Left lung (tissue), 10 donors: ENCODE measurements around the gene C10orf90. TPM values are rescaled to one million over a fixed set of nuclear protein-coding genes. Genes with fewer than 3 reads are reported as not detected.

Experiments used
- ATAC-seq: fragments of 200-7000 bp; cut with Tn5 transposase; one replicate; pipeline ENCODE4 v1.9.1; 2020; ENCODE audit warnings: moderate library complexity
- DNase-seq, 4 donors: peaks; one replicate each; pipeline ENCODE4 v3.0.0-alpha.2; 2013 to 2020
- H3K27ac ChIP-seq, 2 donors: fragments of 200-600 bp; sonication (generic) in 1 of 2; one replicate each; pipeline versions ENCODE4 v1.5.0 to v1.8.0; 2020 to 2021
- H3K27me3 ChIP-seq, 2 donors: fragments of 200-600 bp; sonication (generic) in 1 of 2; one replicate each; pipeline versions ENCODE4 v1.5.0 to v1.8.0; 2020 to 2021
- H3K36me3 ChIP-seq, 2 donors: fragments of 200-600 bp; sonication (generic) in 1 of 2; one replicate each; pipeline versions ENCODE4 v1.5.0 to v1.8.0; 2020 to 2021
- H3K4me1 ChIP-seq, 2 donors: fragments of 200-600 bp; one replicate each; pipeline ENCODE4 v1.8.0; 2021
- H3K4me3 ChIP-seq, 2 donors: fragments of 200-600 bp; sonication (generic) in 1 of 2; one replicate each; pipeline versions ENCODE4 v1.5.0 to v1.8.0; 2020 to 2021; ENCODE audit warnings: mild to moderate bottlenecking in 1 of 2
- H3K9me3 ChIP-seq, 2 donors: fragments of 200-600 bp; sonication (generic) in 1 of 2; one replicate each; pipeline versions ENCODE4 v1.5.0 to v1.8.0; 2020 to 2021
- intact Hi-C, 2 donors: fragments of 100-400 bp; cut with DNase I; formaldehyde crosslinking; loops; one replicate each; pipeline versions ENCODE4 v1.11.2 to v1.14.2; 2022
- polyA plus RNA-seq, 6 donors: library from polyadenylated mRNA; unstranded; fragments of 120-200 nt; gene quantifications; one replicate each; pipeline ENCODE4 v1.2.1, GENCODE V29; 2013; ENCODE audit not compliant: insufficient read length in 6 of 6
- total RNA-seq, 2 donors: library from RNA; stranded (reverse); fragmentation: NEBNext Ultra II Directional; extraction: Animal tissue kit (Norgen Biotek cat#: 25700); gene quantifications; one replicate each; pipeline ENCODE4 v1.2.1, GENCODE V29; 2021
- TF ChIP-seq, protein P1 (sequence below), 2 donors: fragments of 200-600 bp; sonication (generic) in 1 of 2; IDR thresholded peaks; one replicate each; pipeline versions ENCODE4 v1.5.0 to v1.8.0; 2021; ENCODE audit warnings: antibody characterized with exemption in 2 of 2
- donor health status: DM: no; HTN: yes; CAD: no.
- donor health status: DM: no; HTN: no; CAD: no.

Gene C10orf90
- total and polyA plus RNA-seq, 8 donors: 12.6 to 29.8 (median 20.5) TPM; not detected in 2

DNA sequence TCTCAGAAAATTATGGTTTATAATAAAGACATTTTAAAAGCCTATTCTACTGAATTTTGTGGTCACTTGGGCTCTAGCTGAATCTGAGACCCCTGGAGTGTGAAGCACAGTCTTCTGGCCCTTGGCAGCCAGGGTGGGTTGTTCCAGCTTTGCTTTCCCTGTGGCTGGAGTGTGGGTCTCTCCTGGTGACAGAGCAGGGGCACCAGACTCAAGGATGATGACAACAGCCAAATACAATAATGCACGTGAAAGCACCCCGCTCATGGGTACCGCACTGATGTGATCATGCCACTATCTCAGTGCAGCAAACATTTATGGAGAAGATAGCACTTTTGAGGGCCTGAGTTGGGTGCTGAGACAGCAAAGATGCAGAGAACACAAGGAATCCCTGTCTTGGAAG lies 147.4 kb downstream of the C10orf90 start:
- Histone ChIP-seq H3K9me3 (no peaks in the 10 kb centered on the region), H3K27ac (no peak overlapping the region), H3K36me3 (no peaks in the 10 kb centered on the region), H3K4me1 (no peaks in the 10 kb centered on the region), H3K4me3 (no peak overlapping the region), H3K27me3 (peaks cover 0 to 3% of the 10 kb centered on the region in 2 donors)
- intact Hi-C loops: no loop called here
- TF ChIP-seq, protein P1, sequence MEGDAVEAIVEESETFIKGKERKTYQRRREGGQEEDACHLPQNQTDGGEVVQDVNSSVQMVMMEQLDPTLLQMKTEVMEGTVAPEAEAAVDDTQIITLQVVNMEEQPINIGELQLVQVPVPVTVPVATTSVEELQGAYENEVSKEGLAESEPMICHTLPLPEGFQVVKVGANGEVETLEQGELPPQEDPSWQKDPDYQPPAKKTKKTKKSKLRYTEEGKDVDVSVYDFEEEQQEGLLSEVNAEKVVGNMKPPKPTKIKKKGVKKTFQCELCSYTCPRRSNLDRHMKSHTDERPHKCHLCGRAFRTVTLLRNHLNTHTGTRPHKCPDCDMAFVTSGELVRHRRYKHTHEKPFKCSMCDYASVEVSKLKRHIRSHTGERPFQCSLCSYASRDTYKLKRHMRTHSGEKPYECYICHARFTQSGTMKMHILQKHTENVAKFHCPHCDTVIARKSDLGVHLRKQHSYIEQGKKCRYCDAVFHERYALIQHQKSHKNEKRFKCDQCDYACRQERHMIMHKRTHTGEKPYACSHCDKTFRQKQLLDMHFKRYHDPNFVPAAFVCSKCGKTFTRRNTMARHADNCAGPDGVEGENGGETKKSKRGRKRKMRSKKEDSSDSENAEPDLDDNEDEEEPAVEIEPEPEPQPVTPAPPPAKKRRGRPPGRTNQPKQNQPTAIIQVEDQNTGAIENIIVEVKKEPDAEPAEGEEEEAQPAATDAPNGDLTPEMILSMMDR (IDR thresholded peaks at IDR 0.05): no peak
- DNase-seq (no peak), ATAC-seq (no peak)

GRCh38 chr10:126521399-126521798 lies 149.1 kb downstream of the C10orf90 start:
- Histone ChIP-seq H3K9me3 (no peaks in the 10 kb centered on the region), H3K4me1 (no peaks in the 10 kb centered on the region), H3K4me3 (no peak overlapping the region), H3K27me3 (no peaks in the 10 kb centered on the region), H3K36me3 (no peaks in the 10 kb centered on the region), H3K27ac (no peak overlapping the region)
- TF ChIP-seq, protein P1 (IDR thresholded peaks at IDR 0.05): no peak
- ATAC-seq (no peak), DNase-seq (no peak)
- intact Hi-C loops: no loop called here

DNA sequence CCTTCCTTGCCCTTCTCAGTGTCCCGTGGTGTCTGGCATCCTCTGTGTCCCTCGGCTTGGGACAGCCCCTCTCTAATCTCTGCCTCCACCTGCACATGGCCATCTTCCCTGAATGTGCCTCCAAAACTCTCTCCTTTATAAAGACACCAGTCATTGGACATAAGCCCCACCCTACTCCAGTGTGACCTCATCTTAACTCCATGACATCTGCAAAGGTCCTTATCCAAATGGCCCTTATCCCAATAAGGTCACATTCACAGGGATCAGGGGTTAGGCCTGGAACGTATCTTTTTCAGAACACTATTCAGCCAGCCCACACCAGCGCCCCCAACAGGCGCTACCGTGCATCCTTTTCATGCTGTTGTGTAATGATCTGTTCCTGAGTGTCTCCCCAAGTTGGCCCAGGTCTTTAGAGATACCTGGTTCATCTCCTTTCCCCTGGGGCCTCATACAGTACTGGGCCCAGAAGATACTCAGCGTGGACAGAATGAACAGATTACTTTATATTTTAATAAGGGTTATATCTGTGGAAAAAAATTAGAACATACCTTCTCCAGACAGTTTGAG lies 149.7 kb downstream of the C10orf90 start:
- Histone ChIP-seq H3K27ac (no peak overlapping the region), H3K27me3 (no peaks in the 10 kb centered on the region), H3K4me3 (no peak overlapping the region), H3K36me3 (no peaks in the 10 kb centered on the region), H3K4me1 (no peaks in the 10 kb centered on the region), H3K9me3 (no peaks in the 10 kb centered on the region)
- ATAC-seq (no peak), DNase-seq (no peak)
- intact Hi-C loops: no loop called here
- TF ChIP-seq, protein P1 (IDR thresholded peaks at IDR 0.05): no peak

- ATAC-seq (no peak), DNase-seq (no peak)
- no peak overlapping the region for H3K27ac ChIP-seq
- no peaks in the 10 kb centered on the region for H3K36me3 ChIP-seq
- TF ChIP-seq, protein P1 (IDR thresholded peaks at IDR 0.05): no peak
- intact Hi-C loops: no loop called here
- no peak overlapping the region for H3K4me3 ChIP-seq
- H3K9me3 ChIP-seq: no peaks in the 10 kb centered on the region
- no peaks in the 10 kb centered on the region for H3K4me1 ChIP-seq
- H3K27me3 ChIP-seq: no peaks in the 10 kb centered on the region
These were observed 150.5 kb downstream of the C10orf90 start for GRCh38 chr10:126519992-126520391.

- Histone ChIP-seq H3K36me3 (no peaks in the 10 kb centered on the region), H3K4me3 (no peak overlapping the region), H3K9me3 (no peaks in the 10 kb centered on the region), H3K27me3 (no peaks in the 10 kb centered on the region), H3K4me1 (no peaks in the 10 kb centered on the region), H3K27ac (no peak overlapping the region)
- ATAC-seq: peak; percentile 33
- TF ChIP-seq, protein P1 (IDR thresholded peaks at IDR 0.05): no peak
- DNase-seq: no peak
- intact Hi-C loops: no loop called here
These were observed 151.3 kb downstream of the C10orf90 start for GRCh38 chr10:126519185-126519584.
